Measurements from ENCODE around the gene BRCA2. TPM values are rescaled to one million over a fixed set of nuclear protein-coding genes. Genes with fewer than 3 reads are reported as not detected.

Gene BRCA2
- total RNA-seq, 1 experiment from 2014 or later: 11.9 TPM

GRCh38 chr13:32267836-32268439, 47.4 kb upstream of the BRCA2 start:
- BruUV-seq (replicated peaks): no TSS peak
- no peaks in the 10 kb centered on the region for H3K9me3 Mint-ChIP-seq (ENCODE audit: unreplicated experiment)
- ChIA-PET POLR2A (interaction anchor here (0.6 to 1.2 kb wide), 3 partner anchors 13 to 28 kb away, joined by 3 to 5 read pairs (median 4); no protein-coding TSS in a partner anchor), CTCF (interaction anchor here (0.6 to 2.3 kb wide), 16 partner anchors 11 to 870 kb away, joined by 3 to 7 read pairs (median 4); partner anchors contain the start of genes BRCA2 and ZAR1L)
- no peaks in the 10 kb centered on the region for H3K27me3 Mint-ChIP-seq (ENCODE audit: insufficient read depth, unreplicated experiment)
- peaks cover 14% of the 10 kb centered on the region for H3K36me3 Mint-ChIP-seq (ENCODE audit: insufficient read depth, unreplicated experiment)
- TF ChIP-seq CTCF (IDR thresholded peaks at IDR 0.05; ENCODE audit: unreplicated experiment): peak; percentile 53
- no peak overlapping the region for H3K27ac Mint-ChIP-seq (ENCODE audit: low read depth, unreplicated experiment)
- H3K4me1 Mint-ChIP-seq (ENCODE audit: insufficient read depth, unreplicated experiment): peaks cover 18% of the 10 kb centered on the region
- peak; percentile 60 for DNase-seq (ENCODE audit: unreplicated experiment)
- intact Hi-C loops (cut with micrococcal nuclease): no loop called here
- no peak overlapping the region for H3K4me3 Mint-ChIP-seq (ENCODE audit: unreplicated experiment)

GRCh38 chr13:32272021-32272683, 43.2 kb upstream of the BRCA2 start:
- H3K36me3 Mint-ChIP-seq (ENCODE audit: insufficient read depth, unreplicated experiment): peaks cover 14% of the 10 kb centered on the region

DNA sequence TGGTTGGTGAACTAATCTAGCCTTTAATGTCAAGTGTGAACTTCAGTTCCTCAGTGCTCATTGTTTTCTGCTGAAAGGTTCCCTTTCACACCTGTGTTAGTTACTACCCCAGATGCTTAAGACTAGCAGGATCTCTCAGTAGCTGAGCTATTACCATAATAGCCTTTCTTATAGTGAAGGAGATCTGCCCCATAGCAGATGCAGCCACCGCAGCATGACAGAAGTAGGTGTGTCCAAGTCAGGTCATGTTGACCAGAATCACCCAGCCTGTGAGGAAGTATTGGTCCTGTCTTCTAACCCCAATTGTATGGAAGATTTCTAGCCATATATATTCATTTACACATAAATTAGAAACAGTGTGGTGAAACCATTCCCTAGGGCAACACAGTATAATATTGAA, 37.5 kb upstream of the BRCA2 start:
- no peak for TF ChIP-seq CTCF (IDR thresholded peaks at IDR 0.05; ENCODE audit: unreplicated experiment)
- CTCF ChIA-PET: interaction anchor here (1.1 kb wide), 1 partner anchor 29 kb away, joined by 3 read pairs; no protein-coding TSS in a partner anchor
- POLR2A ChIA-PET: no interaction called here
- Mint-ChIP-seq H3K36me3 (ENCODE audit: insufficient read depth, unreplicated experiment) (peaks cover 15% of the 10 kb centered on the region), H3K9me3 (ENCODE audit: unreplicated experiment) (no peaks in the 10 kb centered on the region), H3K4me1 (ENCODE audit: insufficient read depth, unreplicated experiment) (no peaks in the 10 kb centered on the region), H3K27ac (ENCODE audit: low read depth, unreplicated experiment) (no peak overlapping the region), H3K27me3 (ENCODE audit: insufficient read depth, unreplicated experiment) (no peaks in the 10 kb centered on the region), H3K4me3 (ENCODE audit: unreplicated experiment) (no peak overlapping the region)
- no TSS peak for BruUV-seq (replicated peaks)
- intact Hi-C loops (cut with micrococcal nuclease): no loop called here
- no peak for DNase-seq (ENCODE audit: unreplicated experiment)

More at GRCh38 chr13:32272021-32272683, 43.2 kb upstream of the BRCA2 start:
- intact Hi-C loops (cut with micrococcal nuclease): no loop called here
- DNase-seq (ENCODE audit: unreplicated experiment): peak; percentile 56
- H3K27ac Mint-ChIP-seq (ENCODE audit: low read depth, unreplicated experiment): peak overlapping the region; percentile 16
- H3K4me1 Mint-ChIP-seq (ENCODE audit: insufficient read depth, unreplicated experiment): peaks cover 11% of the 10 kb centered on the region
- ChIA-PET CTCF (no interaction called here), POLR2A (interaction anchor here (0.7 to 1.6 kb wide), 2 partner anchors 10 to 13 kb away, joined by 3 to 4 read pairs; no protein-coding TSS in a partner anchor)
- H3K27me3 Mint-ChIP-seq (ENCODE audit: insufficient read depth, unreplicated experiment): no peaks in the 10 kb centered on the region
- TF ChIP-seq CTCF (IDR thresholded peaks at IDR 0.05; ENCODE audit: unreplicated experiment): no peak
- no TSS peak for BruUV-seq (replicated peaks)
- no peaks in the 10 kb centered on the region for H3K9me3 Mint-ChIP-seq (ENCODE audit: unreplicated experiment)
- no peak overlapping the region for H3K4me3 Mint-ChIP-seq (ENCODE audit: unreplicated experiment)

DNA sequence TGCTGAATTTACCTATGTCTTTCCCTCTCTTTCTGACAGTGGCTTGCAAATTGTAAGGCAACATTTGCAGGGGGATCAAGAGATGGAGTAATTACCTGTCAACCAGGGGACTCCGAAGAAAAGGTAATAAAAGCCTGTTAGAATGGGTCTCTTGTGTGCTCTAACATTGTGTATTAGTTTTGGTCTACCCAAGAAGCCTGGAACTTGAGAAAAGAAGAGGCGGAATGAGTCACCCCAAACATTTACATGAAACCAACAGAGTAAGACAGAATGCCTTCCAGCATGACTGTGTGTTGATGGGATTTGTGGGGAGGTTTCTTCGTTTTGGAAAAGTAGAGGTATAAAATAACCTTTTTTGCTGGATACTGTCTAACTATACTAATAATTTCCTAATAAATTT, 36.9 kb upstream of the BRCA2 start:
- POLR2A ChIA-PET: interaction anchor here (0.6 kb wide), 1 partner anchor 34 kb away, joined by 3 read pairs; no protein-coding TSS in a partner anchor
- Mint-ChIP-seq H3K4me1 (ENCODE audit: insufficient read depth, unreplicated experiment) (no peaks in the 10 kb centered on the region), H3K36me3 (ENCODE audit: insufficient read depth, unreplicated experiment) (peaks cover 15% of the 10 kb centered on the region), H3K4me3 (ENCODE audit: unreplicated experiment) (no peak overlapping the region), H3K27me3 (ENCODE audit: insufficient read depth, unreplicated experiment) (no peaks in the 10 kb centered on the region), H3K9me3 (ENCODE audit: unreplicated experiment) (no peaks in the 10 kb centered on the region), H3K27ac (ENCODE audit: low read depth, unreplicated experiment) (no peak overlapping the region)
- peak; percentile 50 for DNase-seq (ENCODE audit: unreplicated experiment)
- CTCF ChIA-PET: no interaction called here
- intact Hi-C loops (cut with micrococcal nuclease): no loop called here
- TF ChIP-seq CTCF (IDR thresholded peaks at IDR 0.05; ENCODE audit: unreplicated experiment): no peak
- no TSS peak for BruUV-seq (replicated peaks)

Measured in MCF 10A (cell line).